HepG2 (cell line): ENCODE data around the gene SUCLA2. TPM values are rescaled to one million over a fixed set of nuclear protein-coding genes. Genes with fewer than 3 reads are reported as not detected.
A peak's percentile ranks its signal among the peaks of the same experiment; 100 is the strongest.

ENCODE experiments used
- CBX2 ChIP-seq, 2 experiments: fragments of 200-600 bp in 1 of 2; sonication (generic); formaldehyde crosslinking in 1 of 2; IDR thresholded peaks; 2 replicates each; pipeline versions ENCODE4 v1.7.0 to v1.8.1; 2018 to 2022; ENCODE audit warnings: low read depth in 2 of 2, low read length in 1 of 2, mild to moderate bottlenecking in 1 of 2, missing genetic modification reagents in 1 of 2
- CEBPZ ChIP-seq: IDR thresholded peaks from 2 replicates; pipeline ENCODE4 v1.6.1; 2012; ENCODE audit warnings: low read length, improper control_type of control experiment
- CENPBD1 ChIP-seq: sonication (generic); formaldehyde crosslinking; IDR thresholded peaks from 2 replicates; pipeline ENCODE4 v1.8.0; 2022; ENCODE audit warnings: missing genetic modification reagents, low read depth, mild to moderate bottlenecking, borderline replicate concordance
- FOXA3 ChIP-seq: IDR thresholded peaks from 2 replicates; pipeline ENCODE4 v1.6.1; 2016; ENCODE audit warnings: missing genetic modification reagents, missing compliant biosample characterization
- FUBP1 ChIP-seq: sonication (generic); formaldehyde crosslinking; IDR thresholded peaks from 2 replicates; pipeline ENCODE4 v1.5.1; 2020; ENCODE audit warnings: missing genetic modification reagents, mild to moderate bottlenecking, borderline replicate concordance
- HMGA1 ChIP-seq: sonication (generic); formaldehyde crosslinking; conservative IDR thresholded peaks from 2 replicates; pipeline ENCODE4 v1.4.0; 2020; ENCODE audit warnings: missing genetic modification reagents
- MTF2 ChIP-seq: sonication (generic); formaldehyde crosslinking; IDR thresholded peaks from 2 replicates; pipeline ENCODE4 v1.5.0; 2020; ENCODE audit warnings: missing genetic modification reagents, borderline replicate concordance
- PLRG1 ChIP-seq: fragments of 450-650 bp; conservative IDR thresholded peaks from 2 replicates; pipeline ENCODE4 v1.6.1; 2016
- PPARG ChIP-seq: conservative IDR thresholded peaks from 2 replicates; pipeline ENCODE4 v1.6.1; 2016; ENCODE audit warnings: missing biosample characterization, missing genetic modification reagents
- RBAK ChIP-seq: sonication (generic); formaldehyde crosslinking; IDR thresholded peaks from 2 replicates; pipeline ENCODE4 v1.5.1; 2020; ENCODE audit warnings: mild to moderate bottlenecking, missing genetic modification reagents
- RFXAP ChIP-seq: sonication (generic); formaldehyde crosslinking; IDR thresholded peaks from 2 replicates; pipeline ENCODE4 v1.4.0; 2020; ENCODE audit warnings: missing genetic modification reagents, borderline replicate concordance
- RXRA ChIP-seq: sonication (generic); formaldehyde crosslinking; IDR thresholded peaks from 2 replicates; pipeline ENCODE4 v1.5.1; 2020; ENCODE audit warnings: missing genetic modification reagents
- STAT5B ChIP-seq: sonication (generic); formaldehyde crosslinking; IDR thresholded peaks from 2 replicates; pipeline ENCODE4 v1.4.0; 2020; ENCODE audit warnings: missing genetic modification reagents
- TEAD2 ChIP-seq: sonication (generic); formaldehyde crosslinking; IDR thresholded peaks from 2 replicates; pipeline ENCODE4 v1.9.0; 2021; ENCODE audit warnings: missing genetic modification reagents
- ZNF12 ChIP-seq: sonication (generic); formaldehyde crosslinking; IDR thresholded peaks from 2 replicates; pipeline ENCODE4 v1.5.0; 2020; ENCODE audit warnings: missing genetic modification reagents
- ZNF124 ChIP-seq: sonication (generic); formaldehyde crosslinking; IDR thresholded peaks from 2 replicates; pipeline ENCODE4 v1.4.0; 2020; ENCODE audit warnings: missing genetic modification reagents
- ZNF180 ChIP-seq: sonication (generic); formaldehyde crosslinking; IDR thresholded peaks from 2 replicates; pipeline ENCODE4 v1.4.0; 2020; ENCODE audit warnings: low read depth, missing genetic modification reagents, borderline replicate concordance
- ZNF3 ChIP-seq: IDR thresholded peaks from 2 replicates; pipeline ENCODE4 v1.7.0; 2017; ENCODE audit warnings: inconsistent platforms
- ZNF556 ChIP-seq: sonication (generic); formaldehyde crosslinking; IDR thresholded peaks from 2 replicates; pipeline ENCODE4 v1.4.0; 2020; ENCODE audit warnings: mild to moderate bottlenecking, missing genetic modification reagents, borderline replicate concordance
- ZNF672 ChIP-seq: sonication (generic); formaldehyde crosslinking; IDR thresholded peaks from 2 replicates; pipeline ENCODE4 v1.8.1; 2022; ENCODE audit warnings: missing genetic modification reagents
- ZNF761 ChIP-seq: sonication (generic); formaldehyde crosslinking; conservative IDR thresholded peaks from 2 replicates; pipeline ENCODE4 v1.4.0; 2020; ENCODE audit warnings: mild to moderate bottlenecking, missing genetic modification reagents
- ZNF772 ChIP-seq: sonication (generic); formaldehyde crosslinking; IDR thresholded peaks from 2 replicates; pipeline ENCODE4 v1.5.0; 2020; ENCODE audit warnings: mild to moderate bottlenecking, missing genetic modification reagents
- ZUFSP ChIP-seq: sonication (generic); formaldehyde crosslinking; IDR thresholded peaks from 2 replicates; pipeline ENCODE4 v1.9.0; 2021; ENCODE audit warnings: missing genetic modification reagents, mild to moderate bottlenecking, borderline replicate concordance
- polyA plus RNA-seq, 8 experiments: library from polyadenylated mRNA; depleted of rRNA in 3 of 8; stranded (reverse) in 7 of 8; unstranded in 1 of 8; fragments of >200 nt; fragmentation: Illumina TruSeq in 4 of 8; extraction: Trizol in 4 of 8; gene quantifications; 2 replicates each; pipeline versions ENCODE4 v1.2.1 to v1.2.3, GENCODE V29; 2011 to 2016; ENCODE audit warnings: low read depth in 4 of 8, missing spikeins in 1 of 8, mixed read lengths in 1 of 8; ENCODE audit not compliant: insufficient read depth in 1 of 8
- total RNA-seq, 5 experiments: library from RNA; depleted of rRNA; stranded (reverse); fragments of >200 nt; fragmentation: Illumina TruSeq; extraction: Trizol; gene quantifications; 2 replicates each; pipeline ENCODE4 v1.2.3, GENCODE V29; 2016; ENCODE audit warnings: low read depth in 1 of 5

Gene SUCLA2
- total and polyA plus RNA-seq, 2 of the 13 experiments (the other 11 are each of a cell fraction or from before 2014, with no cell fraction given), result 28.4 to 77.1 TPM

- TF ChIP-seq RFXAP (CRISPR knock-in tag) (peak; percentile 14), RBAK (no peak; the same call in 1 of the 2 replicates), HMGA1 (CRISPR knock-in tag) (no peak), FOXA3 (CRISPR knock-in tag) (peak; percentile 62), RXRA (peak; percentile 100), CEBPZ (no peak), ZNF3 (CRISPR knock-in tag) (no peak), ZNF180 (CRISPR knock-in tag) (no peak), ZNF124 (CRISPR knock-in tag) (no peak), CENPBD1 (CRISPR knock-in tag) (no peak), STAT5B (peak; percentile 17; the same call in 1 of the 2 replicates), PPARG (CRISPR knock-in tag) (peak; percentile 36), ZNF772 (CRISPR knock-in tag) (peak; percentile 88), ZUFSP (CRISPR knock-in tag) (no peak), PLRG1 (no peak), MTF2 (CRISPR knock-in tag) (0 out of 2 replicates have a peak, but pooled peaks have one; percentile 1), CBX2 (IDR thresholded peaks at IDR 0.05; ENCODE audit: low read depth, low read length) (no peak), CBX2 (CRISPR knock-in tag; IDR thresholded peaks at IDR 0.05; ENCODE audit: low read depth) (no peak; the same call in 1 of the 2 replicates), ZNF12 (CRISPR knock-in tag) (0 out of 2 replicates have a peak, but pooled peaks have one; percentile 67), ZNF761 (peak; percentile 97), ZNF556 (peak; percentile 98), ZNF672 (CRISPR knock-in tag) (no peak; the same call in 1 of the 2 replicates), FUBP1 (no peak), TEAD2 (CRISPR knock-in tag) (no peak)
These were observed 36.5 kb upstream of the SUCLA2 start, which contains the start of gene NUDT15 (continued) for GRCh38 chr13:48037346-48038173.
